ENCODE data around the gene ATAD5.
"Not testable (repeated sequence)": the region's sequence is repeated elsewhere in the genome, so short reads cannot be mapped to it uniquely, and the experiment has no call there.

Gene ATAD5

GRCh38 chr17:30824356-30825145 is 7.2 kb upstream of the ATAD5 start, which contains the start of gene CRLF3:
Gene CRLF3, minus strand, starts transcription at chr17:30824692. Its CDS starts 41 bp downstream, at chr17:30824651.
- peak; percentile 80 for DNase-seq

GRCh38 chr17:30827082-30827481 is 4.7 kb upstream of the ATAD5 start:
- DNase-seq, result no peak

- no peak for DNase-seq
Measured at GRCh38 chr17:30829022-30829421, 2.7 kb upstream of the ATAD5 start.

GRCh38 chr17:30831257-30831656 is 509 bp upstream of the ATAD5 start:
- DNase-seq, result no peak

- no peak for DNase-seq
Measured at GRCh38 chr17:30832438-30833124, 815 bp downstream of the ATAD5 start.

GRCh38 chr17:30838202-30838807 is 6.5 kb downstream of the ATAD5 start:
- no peak for DNase-seq

- no peak for DNase-seq
Measured at GRCh38 chr17:30840771-30841170, 9.0 kb downstream of the ATAD5 start.

- DNase-seq, result no peak
Measured at GRCh38 chr17:30848021-30848420, 16.3 kb downstream of the ATAD5 start.

GRCh38 chr17:30854146-30854545 is 22.4 kb downstream of the ATAD5 start:
- DNase-seq, result no peak

GRCh38 chr17:30858556-30859250 is 26.9 kb downstream of the ATAD5 start:
- no peak for DNase-seq

- DNase-seq, result no peak
Measured at GRCh38 chr17:30864636-30865035, 32.9 kb downstream of the ATAD5 start.

GRCh38 chr17:30869005-30869404 is 37.2 kb downstream of the ATAD5 start:
- DNase-seq, result no peak

GRCh38 chr17:30886187-30886586 is 54.4 kb downstream of the ATAD5 start:
- no peak for DNase-seq

GRCh38 chr17:30894236-30894635 is 62.5 kb downstream of the ATAD5 start:
- no peak for DNase-seq

- no peak for DNase-seq
Measured at GRCh38 chr17:30897311-30897710, 65.5 kb downstream of the ATAD5 start.

GRCh38 chr17:30905742-30906100 is 74.0 kb downstream of the ATAD5 start:
- no peak for DNase-seq

GRCh38 chr17:30906101-30906911 is 74.5 kb downstream of the ATAD5 start, which contains the start of gene TEFM:
Gene TEFM, minus strand, starts transcription at chr17:30906238. Its CDS starts 40 bp downstream, at chr17:30906198.
- peak; percentile 69 for DNase-seq

GRCh38 chr17:30908717-30909420 is 77.1 kb downstream of the ATAD5 start:
- DNase-seq, result no peak

GRCh38 chr17:30910151-30910550 is 78.4 kb downstream of the ATAD5 start:
- DNase-seq, result not testable (repeated sequence)

GRCh38 chr17:30913955-30914354 is 82.2 kb downstream of the ATAD5 start:
- no peak for DNase-seq

GRCh38 chr17:30915833-30916611 is 84.3 kb downstream of the ATAD5 start:
- DNase-seq, result no peak

Data from effector CD8-positive, alpha-beta T cell (primary cell).